Globus pallidus (tissue), 1 donor: Measurements from ENCODE around the gene DGKI.

Experiments used
- DNase-seq: peaks from one replicate; pipeline ENCODE4 v3.0.0-alpha.2; 2015; ENCODE audit warnings: low spot score

DGKI gene

GRCh38 chr7:137591421-137591837, 255.3 kb downstream of the DGKI start:
- no peak for DNase-seq

- DNase-seq, result no peak
Observed at GRCh38 chr7:137590756-137591305, 255.9 kb downstream of the DGKI start.

- no peak for DNase-seq
Observed at GRCh38 chr7:137590071-137590755, 256.6 kb downstream of the DGKI start.

DNA sequence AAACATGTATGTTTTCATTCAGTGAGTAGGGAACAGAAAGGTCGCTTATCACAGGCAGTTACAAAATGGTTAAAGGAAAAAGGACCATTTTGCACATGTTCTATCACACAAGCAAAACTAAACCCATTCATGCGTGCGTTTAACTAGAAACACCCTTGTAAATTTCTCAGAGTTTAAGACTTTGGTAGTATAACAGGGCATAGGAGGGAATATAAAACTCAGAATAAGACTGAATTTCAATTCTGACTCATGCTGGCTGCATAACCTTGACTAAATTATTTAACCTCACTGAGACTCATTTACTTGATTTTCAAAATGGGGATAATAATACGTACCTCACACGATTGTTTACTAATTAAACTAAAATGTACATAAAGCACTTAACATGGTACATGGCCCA, 259.4 kb downstream of the DGKI start:
- DNase-seq, result no peak

GRCh38 chr7:137585591-137585990, 261.2 kb downstream of the DGKI start:
- DNase-seq, result no peak

DNA sequence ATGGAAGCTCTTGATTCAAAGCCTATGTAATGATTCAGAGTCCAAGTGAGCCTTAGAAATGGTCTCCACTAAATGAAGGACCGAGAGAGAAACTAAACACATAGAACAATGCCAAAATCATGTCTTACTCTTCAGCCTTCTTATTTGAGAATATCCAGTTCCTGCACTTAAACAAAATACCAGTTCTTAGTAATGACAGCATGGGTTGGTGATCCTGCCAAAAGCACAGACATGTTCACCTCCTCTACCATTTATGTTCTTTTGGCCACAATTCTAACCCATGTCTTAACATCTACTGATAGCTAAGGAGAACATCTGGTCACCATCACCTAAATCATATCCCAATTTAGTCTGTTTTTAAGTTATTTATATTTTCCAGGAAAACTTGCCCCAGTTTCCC, 263.6 kb downstream of the DGKI start:
- DNase-seq, result no peak

- no peak for DNase-seq
Observed at GRCh38 chr7:137579913-137580640, 266.7 kb downstream of the DGKI start.

GRCh38 chr7:137578541-137578940, 268.2 kb downstream of the DGKI start:
- DNase-seq, result no peak

GRCh38 chr7:137577184-137577583, 269.6 kb downstream of the DGKI start:
- no peak for DNase-seq

- DNase-seq, result no peak
Observed at GRCh38 chr7:137576481-137576880, 270.3 kb downstream of the DGKI start.

DNA sequence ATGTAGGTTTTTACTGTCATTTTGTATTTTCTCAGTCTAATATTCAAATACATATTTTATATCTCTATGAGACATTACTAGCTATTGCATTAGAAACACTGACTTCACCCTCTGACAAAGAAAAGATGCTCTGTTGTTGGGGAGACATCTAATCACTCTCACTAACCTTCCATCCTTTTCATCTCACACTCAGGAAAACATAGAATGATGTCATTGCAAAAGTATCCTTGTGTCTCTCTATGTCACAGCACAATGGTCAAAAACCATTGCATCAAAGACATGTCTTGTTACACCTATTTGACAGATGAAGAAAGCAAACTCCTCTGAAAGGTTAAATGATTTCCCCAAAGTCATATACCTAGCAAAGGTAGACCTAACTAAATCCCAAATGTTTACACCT, 272.0 kb downstream of the DGKI start:
- DNase-seq, result no peak

GRCh38 chr7:137572056-137572784, 274.6 kb downstream of the DGKI start:
- DNase-seq, result no peak

DNA sequence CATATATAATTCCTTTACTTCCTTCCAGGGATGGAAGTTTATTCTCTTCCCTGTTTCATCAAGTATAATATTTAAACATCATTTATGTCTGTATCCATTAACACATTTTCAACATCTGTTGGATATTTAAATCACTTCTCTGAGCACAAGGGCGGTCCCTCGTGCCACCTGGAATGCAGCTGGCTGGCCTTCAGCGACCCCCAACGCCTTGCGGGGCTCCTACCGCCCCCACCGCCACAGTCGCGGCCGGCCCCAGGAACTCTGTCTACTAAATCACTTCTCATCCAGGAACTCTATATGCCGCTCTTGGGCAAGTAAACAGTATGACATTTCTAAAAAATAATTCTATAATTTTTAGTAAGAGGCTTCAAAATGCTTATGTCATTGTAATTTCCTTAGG, 282.1 kb downstream of the DGKI start:
- no peak for DNase-seq

- DNase-seq, result no peak
Observed at GRCh38 chr7:137563981-137564380, 282.8 kb downstream of the DGKI start.

DNA sequence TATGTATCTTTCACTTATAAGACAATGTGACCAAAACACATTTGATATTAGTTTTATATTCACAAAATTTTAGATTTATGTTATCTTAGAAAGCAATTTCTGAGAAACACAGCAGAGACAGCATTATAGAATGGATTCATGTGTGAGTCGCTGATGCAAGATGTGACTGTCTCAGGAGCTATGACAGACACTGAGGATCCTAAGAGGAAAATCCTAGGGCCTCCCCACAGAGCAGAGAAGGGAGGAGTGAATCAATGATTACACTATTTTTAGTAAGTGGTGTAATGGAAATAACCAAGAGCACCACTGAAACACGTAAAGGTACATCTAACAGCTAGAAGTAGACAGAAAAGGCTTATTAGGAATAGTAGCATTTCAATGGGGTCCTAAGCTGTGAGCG, 299.3 kb downstream of the DGKI start:
- no peak for DNase-seq

GRCh38 chr7:137546671-137547070, 300.1 kb downstream of the DGKI start:
- DNase-seq, result no peak

GRCh38 chr7:137546009-137546408, 300.8 kb downstream of the DGKI start:
- DNase-seq, result no peak

GRCh38 chr7:137545059-137545716, 301.6 kb downstream of the DGKI start:
- DNase-seq, result no peak

- no peak for DNase-seq
Observed at GRCh38 chr7:137544453-137545058, 302.2 kb downstream of the DGKI start.

- no peak for DNase-seq
Observed at GRCh38 chr7:137539111-137539715, 307.6 kb downstream of the DGKI start.

DNA sequence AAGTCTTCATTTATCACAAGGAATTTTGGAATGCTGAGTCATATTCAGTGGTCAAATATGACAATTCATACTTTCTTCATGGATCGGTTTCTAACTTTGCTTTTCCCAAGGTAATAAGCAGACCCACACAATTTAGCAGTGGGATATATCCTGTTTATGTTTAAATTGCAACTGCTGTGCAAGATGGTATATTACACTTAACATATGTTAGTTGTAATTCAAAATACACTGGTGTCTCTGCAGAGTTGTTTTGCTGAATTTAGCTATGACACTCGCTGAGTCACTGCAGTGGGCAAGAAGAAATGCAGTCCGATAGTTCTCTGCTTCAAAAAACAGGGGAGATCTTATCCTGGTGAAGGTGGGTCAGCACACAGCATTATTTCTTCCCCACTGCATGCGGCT, 308.4 kb downstream of the DGKI start:
- no peak for DNase-seq
